ENCODE data around the gene ABCB11. TPM values are rescaled to one million over a fixed set of nuclear protein-coding genes. Genes with fewer than 3 reads are reported as not detected.

Gene ABCB11
- total and polyA plus RNA-seq, 9 of the 15 experiments (the other 6 are each of a cell fraction or from before 2014, with no cell fraction given) = 0.04 to 0.51 (median 0.10) TPM; not detected in 1

DNA sequence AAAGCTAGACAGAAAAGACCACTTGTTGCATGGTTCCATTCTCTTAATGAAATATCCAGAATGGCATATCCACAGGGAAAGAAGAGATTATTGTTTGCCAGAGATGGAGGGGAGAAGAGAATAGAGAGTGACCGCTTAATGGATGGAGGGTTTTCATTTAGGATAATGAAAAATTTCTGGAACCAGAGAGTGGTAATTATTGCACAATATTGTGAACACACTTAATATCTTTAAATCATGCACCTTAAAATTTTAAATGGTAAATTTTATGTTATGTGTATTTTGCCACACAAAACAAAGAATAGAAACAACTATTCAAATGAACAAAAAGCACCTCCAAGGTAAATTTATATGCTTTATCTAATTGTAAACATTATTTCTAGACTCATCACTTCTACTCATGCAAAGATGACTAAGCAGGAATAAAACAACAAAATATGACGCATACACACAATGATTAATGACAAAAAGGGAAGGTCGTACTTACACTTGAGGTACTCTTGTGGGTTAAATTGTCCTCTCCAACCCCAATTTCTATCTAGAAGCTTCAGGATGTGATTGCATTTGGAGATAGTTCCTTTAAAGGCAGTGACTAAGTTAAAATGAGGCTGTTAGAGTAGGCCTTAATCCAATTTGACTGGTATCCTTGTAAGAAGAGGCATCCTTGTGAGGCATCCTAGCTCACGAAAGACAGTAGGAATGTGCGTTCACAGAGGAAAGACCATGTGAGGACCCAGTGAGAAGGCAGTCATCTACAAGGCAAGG, 19.5 kb upstream of the ABCB11 start (continued):
- TF ChIP-seq ZEB2 (IDR thresholded peaks at IDR 0.05) = peak; percentile 92
- TF ChIP-seq ZKSCAN8 (CRISPR knock-in tag; IDR thresholded peaks at IDR 0.05) = peak; percentile 66; the same call in 1 of the 2 replicates
- TF ChIP-seq ZNF699 (CRISPR knock-in tag; IDR thresholded peaks at IDR 0.05; ENCODE audit: insufficient replicate concordance) = no peak
- TF ChIP-seq FOXA3 (CRISPR knock-in tag; conservative IDR thresholded peaks at IDR 0.05 in 1 of 2, IDR thresholded peaks at IDR 0.05 in 1 of 2) = no peak
- TF ChIP-seq SRF (CRISPR knock-in tag; IDR thresholded peaks at IDR 0.05) = no peak
- TF ChIP-seq ZNF561 (CRISPR knock-in tag; conservative IDR thresholded peaks at IDR 0.05) = no peak
- TF ChIP-seq ZNF75A (CRISPR knock-in tag; IDR thresholded peaks at IDR 0.05) = no peak
- no peak for TF ChIP-seq GTF2F1 (IDR thresholded peaks at IDR 0.05; ENCODE audit: low read depth, low read length)
- TF ChIP-seq SAFB2 (IDR thresholded peaks at IDR 0.05; ENCODE audit: borderline replicate concordance, low read depth, low read length, severe bottlenecking) = no peak
- TF ChIP-seq ZNF436 (CRISPR knock-in tag; IDR thresholded peaks at IDR 0.05) = no peak
- TF ChIP-seq L3MBTL2 (IDR thresholded peaks at IDR 0.05) = peak; percentile 34; the same call in 1 of the 2 replicates
- TF ChIP-seq ZNF584 (CRISPR knock-in tag; IDR thresholded peaks at IDR 0.05; ENCODE audit: low read depth) = no peak
- TF ChIP-seq PHTF2 (CRISPR knock-in tag; IDR thresholded peaks at IDR 0.05) = no peak
- no peak for TF ChIP-seq ZNF778 (CRISPR knock-in tag; IDR thresholded peaks at IDR 0.05)
- TF ChIP-seq NFE2L1 (tag; IDR thresholded peaks at IDR 0.05; ENCODE audit: borderline replicate concordance, low read depth) = peak; percentile 76; the same call in 1 of the 2 replicates
- TF ChIP-seq GTF2A2 (tag; IDR thresholded peaks at IDR 0.05) = no peak
- peak; percentile 39; the same call in 1 of the 2 replicates for TF ChIP-seq PYGO2 (tag; IDR thresholded peaks at IDR 0.05)
- TF ChIP-seq CXXC5 (CRISPR knock-in tag; IDR thresholded peaks at IDR 0.05) = 0 out of 2 replicates have a peak, but pooled peaks have one; percentile 32
- TF ChIP-seq ZNF76 (CRISPR knock-in tag; IDR thresholded peaks at IDR 0.05; ENCODE audit: borderline replicate concordance) = no peak
- no peak for TF ChIP-seq TFAM (CRISPR knock-in tag; conservative IDR thresholded peaks at IDR 0.05)
- no peak for TF ChIP-seq SMARCA5 (IDR thresholded peaks at IDR 0.05)
- no peak for TF ChIP-seq ZNF444 (CRISPR knock-in tag; IDR thresholded peaks at IDR 0.05)
- no peak for TF ChIP-seq ZZZ3 (IDR thresholded peaks at IDR 0.05)
- peak; percentile 41; the same call in 1 of the 2 replicates for TF ChIP-seq RAD51 (IDR thresholded peaks at IDR 0.05; ENCODE audit: borderline replicate concordance, low read depth)
- no peak for TF ChIP-seq GABPB1 (CRISPR knock-in tag; IDR thresholded peaks at IDR 0.05)
- peak; percentile 42; the same call in 1 of the 2 replicates for TF ChIP-seq CBX5 (IDR thresholded peaks at IDR 0.05; ENCODE audit: borderline replicate concordance, low read depth)
- no peak; the same call in 1 of the 2 replicates for TF ChIP-seq MEF2D (tag; conservative IDR thresholded peaks at IDR 0.05; ENCODE audit: low read depth)
- TF ChIP-seq KLF6 (CRISPR knock-in tag; IDR thresholded peaks at IDR 0.05; ENCODE audit: borderline replicate concordance) = no peak
- TF ChIP-seq NBN (IDR thresholded peaks at IDR 0.05; ENCODE audit: low read depth) = peak; percentile 53; the same call in 1 of the 2 replicates
- TF ChIP-seq, protein P1, sequence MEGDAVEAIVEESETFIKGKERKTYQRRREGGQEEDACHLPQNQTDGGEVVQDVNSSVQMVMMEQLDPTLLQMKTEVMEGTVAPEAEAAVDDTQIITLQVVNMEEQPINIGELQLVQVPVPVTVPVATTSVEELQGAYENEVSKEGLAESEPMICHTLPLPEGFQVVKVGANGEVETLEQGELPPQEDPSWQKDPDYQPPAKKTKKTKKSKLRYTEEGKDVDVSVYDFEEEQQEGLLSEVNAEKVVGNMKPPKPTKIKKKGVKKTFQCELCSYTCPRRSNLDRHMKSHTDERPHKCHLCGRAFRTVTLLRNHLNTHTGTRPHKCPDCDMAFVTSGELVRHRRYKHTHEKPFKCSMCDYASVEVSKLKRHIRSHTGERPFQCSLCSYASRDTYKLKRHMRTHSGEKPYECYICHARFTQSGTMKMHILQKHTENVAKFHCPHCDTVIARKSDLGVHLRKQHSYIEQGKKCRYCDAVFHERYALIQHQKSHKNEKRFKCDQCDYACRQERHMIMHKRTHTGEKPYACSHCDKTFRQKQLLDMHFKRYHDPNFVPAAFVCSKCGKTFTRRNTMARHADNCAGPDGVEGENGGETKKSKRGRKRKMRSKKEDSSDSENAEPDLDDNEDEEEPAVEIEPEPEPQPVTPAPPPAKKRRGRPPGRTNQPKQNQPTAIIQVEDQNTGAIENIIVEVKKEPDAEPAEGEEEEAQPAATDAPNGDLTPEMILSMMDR (IDR thresholded peaks at IDR 0.05 in 2 of 3, conservative IDR thresholded peaks at IDR 0.05 in 1 of 3; ENCODE audit: insufficient read depth in 2 of 3, low read depth in 1 of 3, low read length in 3 of 3) = no peak
